HUES64 (cell line): ENCODE data around the gene LAMB3.

ENCODE experiments used
- H3K27ac ChIP-seq: 2 replicates; pipeline ENCODE4 v1.7.0; 2013; ENCODE audit warnings: low read depth, low read length, inconsistent platforms
- H3K27me3 ChIP-seq: 2 replicates; pipeline ENCODE4 v1.6.1; 2013; ENCODE audit warnings: mild to moderate bottlenecking, low read length; ENCODE audit not compliant: insufficient read depth
- H3K36me3 ChIP-seq: 2 replicates; pipeline ENCODE4 v1.6.1; 2013; ENCODE audit warnings: mild to moderate bottlenecking, low read length; ENCODE audit not compliant: insufficient read depth
- H3K4me1 ChIP-seq: 2 replicates; pipeline ENCODE4 v1.6.1; 2013; ENCODE audit warnings: mild to moderate bottlenecking, low read length, moderate library complexity; ENCODE audit not compliant: insufficient read depth
- H3K4me3 ChIP-seq: 2 replicates; pipeline ENCODE4 v1.5.1; 2013; ENCODE audit warnings: mild to moderate bottlenecking, low read length, moderate library complexity
- H3K9ac ChIP-seq: 2 replicates; pipeline ENCODE4 v1.6.1; 2013; ENCODE audit warnings: mild to moderate bottlenecking, low read depth, low read length
- H3K9me3 ChIP-seq: 2 replicates; pipeline ENCODE4 v1.6.1; 2013; ENCODE audit warnings: low read depth, low read length; ENCODE audit not compliant: insufficient read depth
- WGBS: fragments of 150-250, 120-280 bp; methylation state at CpG from one replicate; pipeline ENCODE4 v1.1.7; 2013; ENCODE audit warnings: missing lambda C conversion rate; 5-methylcytosine and 5-hydroxymethylcytosine counted together

LAMB3 gene

GRCh38 chr1:209601809-209602657 is 50.2 kb downstream of the LAMB3 start:
- no peaks in the 10 kb centered on the region for H3K36me3 ChIP-seq
- no peak overlapping the region for H3K9ac ChIP-seq
- no peaks in the 10 kb centered on the region for H3K27me3 ChIP-seq
- H3K9me3 ChIP-seq, result no peaks in the 10 kb centered on the region
- H3K27ac ChIP-seq, result no peak overlapping the region
- 62% methylated on average over 6 of the region's 6 CpGs for WGBS
- H3K4me1 ChIP-seq, result no peaks in the 10 kb centered on the region
- no peak overlapping the region for H3K4me3 ChIP-seq

DNA sequence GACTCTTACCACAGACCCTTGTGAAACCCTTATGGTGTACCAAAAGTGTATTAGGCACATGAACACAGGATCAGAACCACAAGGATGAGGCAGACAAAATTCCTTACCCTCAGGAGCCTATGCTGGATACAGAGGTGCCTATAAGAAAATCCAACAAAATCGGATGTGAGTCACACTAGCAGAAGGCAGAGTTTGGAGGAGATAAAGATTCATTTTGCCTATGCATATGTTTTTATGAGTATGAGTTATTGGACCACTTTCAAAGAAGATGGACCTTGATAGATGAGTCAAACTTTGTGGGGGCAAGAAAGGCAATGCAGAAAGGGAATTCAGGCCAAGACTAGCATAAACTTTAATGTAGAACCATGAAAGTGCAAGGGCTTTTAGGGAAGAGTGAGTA is 51.7 kb downstream of the LAMB3 start:
- H3K36me3 ChIP-seq, result no peaks in the 10 kb centered on the region
- 90% methylated on average over 1 of the region's 1 CpG for WGBS
- H3K9me3 ChIP-seq, result no peaks in the 10 kb centered on the region
- no peaks in the 10 kb centered on the region for H3K4me1 ChIP-seq
- no peak overlapping the region for H3K9ac ChIP-seq
- no peak overlapping the region for H3K4me3 ChIP-seq
- H3K27me3 ChIP-seq, result no peaks in the 10 kb centered on the region
- no peak overlapping the region for H3K27ac ChIP-seq

DNA sequence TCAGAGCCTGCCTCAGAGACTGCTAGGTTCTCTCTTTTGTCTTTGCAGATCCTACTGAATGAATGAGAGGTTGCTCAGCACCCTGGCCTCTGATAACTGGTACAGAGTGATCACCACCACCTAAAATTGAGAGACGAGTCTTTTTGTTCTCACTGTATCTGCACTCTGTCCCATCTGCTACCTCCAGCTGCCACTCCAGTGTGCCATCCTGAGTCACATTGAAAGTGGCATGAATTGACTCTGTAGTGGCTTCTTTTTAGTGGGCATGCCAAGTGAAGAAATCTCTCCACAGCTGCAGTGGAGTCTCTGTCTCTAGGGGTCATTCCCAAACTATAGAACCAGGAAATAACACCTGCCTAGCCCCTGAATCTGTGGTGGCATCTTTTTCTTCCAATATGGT is 54.0 kb downstream of the LAMB3 start:
- no peaks in the 10 kb centered on the region for H3K4me1 ChIP-seq
- WGBS, result 86% methylated on average over 1 of the region's 1 CpG
- no peak overlapping the region for H3K9ac ChIP-seq
- H3K4me3 ChIP-seq, result no peak overlapping the region
- H3K36me3 ChIP-seq, result no peaks in the 10 kb centered on the region
- no peak overlapping the region for H3K27ac ChIP-seq
- no peaks in the 10 kb centered on the region for H3K9me3 ChIP-seq
- no peaks in the 10 kb centered on the region for H3K27me3 ChIP-seq

DNA sequence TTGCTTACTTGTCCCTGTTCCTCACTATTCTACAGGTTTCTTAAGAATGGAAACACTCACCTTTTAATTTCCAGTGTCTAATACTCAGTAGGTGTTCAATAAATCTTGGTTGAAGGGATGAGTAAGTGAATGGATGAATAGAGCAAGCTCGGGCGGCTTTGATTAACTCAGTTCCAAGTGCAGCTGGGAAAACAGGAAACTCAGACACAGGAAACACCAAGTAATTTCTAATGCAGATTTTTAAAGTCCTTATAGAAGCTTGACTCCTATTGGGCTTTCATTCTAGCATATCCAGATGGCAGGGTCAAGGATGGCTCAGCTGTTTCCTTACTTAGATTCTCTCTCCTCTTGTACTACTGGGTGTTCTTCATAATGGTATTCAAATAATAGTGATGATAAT is 54.7 kb downstream of the LAMB3 start:
- no peaks in the 10 kb centered on the region for H3K4me1 ChIP-seq
- WGBS, result 100% methylated on average over 2 of the region's 2 CpGs
- H3K27ac ChIP-seq, result no peak overlapping the region
- H3K27me3 ChIP-seq, result no peaks in the 10 kb centered on the region
- H3K9ac ChIP-seq, result no peak overlapping the region
- H3K9me3 ChIP-seq, result no peaks in the 10 kb centered on the region
- H3K4me3 ChIP-seq, result no peak overlapping the region
- H3K36me3 ChIP-seq, result no peaks in the 10 kb centered on the region

DNA sequence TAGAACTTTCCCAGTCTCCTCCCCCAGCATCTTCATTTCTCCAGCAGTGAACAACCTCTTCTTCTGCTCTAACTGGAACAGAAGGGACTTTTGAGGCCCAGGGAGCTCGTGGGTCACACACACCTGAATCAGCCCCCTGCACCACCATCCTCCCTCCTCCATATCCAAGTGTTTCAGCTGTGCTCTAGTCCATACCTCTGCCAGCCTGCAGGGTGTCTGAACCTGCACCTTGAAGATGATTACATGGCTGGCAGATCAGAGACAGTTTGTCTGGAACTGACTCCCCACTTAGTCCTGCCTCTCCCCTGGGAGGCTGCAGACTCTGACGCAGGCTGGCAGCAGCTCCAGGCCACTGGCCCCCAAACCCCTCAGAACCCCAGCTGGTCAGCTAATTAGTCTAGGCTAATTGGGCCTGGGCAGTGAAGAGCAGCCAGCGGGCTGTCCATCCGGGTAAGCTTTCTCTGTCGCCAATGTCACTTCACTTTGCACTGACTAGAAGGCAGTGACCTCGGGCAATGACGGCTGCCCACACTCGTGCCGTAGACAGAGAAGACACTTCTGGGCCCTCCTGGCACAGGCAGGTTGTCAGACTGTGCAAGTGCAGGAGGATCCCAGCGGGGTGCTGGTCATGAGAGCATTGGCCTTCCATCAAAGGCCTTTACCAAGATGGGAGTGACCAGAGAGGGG is 56.5 kb downstream of the LAMB3 start:
- H3K27me3 ChIP-seq, result no peaks in the 10 kb centered on the region
- H3K4me3 ChIP-seq, result no peak overlapping the region
- H3K36me3 ChIP-seq, result no peaks in the 10 kb centered on the region
- 89% methylated on average over 10 of the region's 10 CpGs for WGBS
- H3K9ac ChIP-seq, result no peak overlapping the region
- no peaks in the 10 kb centered on the region for H3K9me3 ChIP-seq
- H3K27ac ChIP-seq, result no peak overlapping the region
- no peaks in the 10 kb centered on the region for H3K4me1 ChIP-seq

DNA sequence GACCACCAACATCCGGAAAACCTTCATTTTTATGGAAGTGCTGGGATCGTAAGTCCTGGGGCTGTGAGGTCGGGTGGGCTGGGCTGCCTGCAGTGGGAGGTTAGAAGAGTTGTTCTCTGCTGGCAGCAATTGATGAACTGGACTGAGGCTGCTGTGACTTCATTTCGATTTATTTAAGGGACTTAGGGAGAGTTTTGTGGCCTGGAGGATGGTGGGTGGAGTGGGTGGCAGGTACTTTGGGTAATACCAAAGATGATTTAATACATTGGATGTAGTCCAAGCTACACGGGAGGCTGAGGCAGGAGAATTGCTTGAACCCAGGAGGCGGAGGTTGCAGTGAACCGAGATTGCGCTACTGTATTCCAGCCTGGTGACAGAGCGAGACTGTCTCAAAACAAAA is 57.2 kb downstream of the LAMB3 start:
- H3K4me3 ChIP-seq, result no peak overlapping the region
- H3K9me3 ChIP-seq, result no peaks in the 10 kb centered on the region
- H3K36me3 ChIP-seq, result no peaks in the 10 kb centered on the region
- no peaks in the 10 kb centered on the region for H3K4me1 ChIP-seq
- no peak overlapping the region for H3K27ac ChIP-seq
- H3K27me3 ChIP-seq, result no peaks in the 10 kb centered on the region
- 89% methylated on average over 9 of the region's 9 CpGs for WGBS
- no peak overlapping the region for H3K9ac ChIP-seq

GRCh38 chr1:209594440-209594839 is 57.8 kb downstream of the LAMB3 start:
- H3K9ac ChIP-seq, result no peak overlapping the region
- no peaks in the 10 kb centered on the region for H3K4me1 ChIP-seq
- WGBS, result 96% methylated on average over 1 of the region's 1 CpG
- no peaks in the 10 kb centered on the region for H3K9me3 ChIP-seq
- H3K36me3 ChIP-seq, result no peaks in the 10 kb centered on the region
- H3K27me3 ChIP-seq, result no peaks in the 10 kb centered on the region
- no peak overlapping the region for H3K27ac ChIP-seq
- H3K4me3 ChIP-seq, result no peak overlapping the region

GRCh38 chr1:209593747-209594146 is 58.5 kb downstream of the LAMB3 start:
- no peak overlapping the region for H3K4me3 ChIP-seq
- no peaks in the 10 kb centered on the region for H3K4me1 ChIP-seq
- H3K36me3 ChIP-seq, result no peaks in the 10 kb centered on the region
- H3K9ac ChIP-seq, result no peak overlapping the region
- WGBS, result 78% methylated on average over 2 of the region's 2 CpGs
- H3K27ac ChIP-seq, result no peak overlapping the region
- no peaks in the 10 kb centered on the region for H3K27me3 ChIP-seq
- H3K9me3 ChIP-seq, result no peaks in the 10 kb centered on the region

DNA sequence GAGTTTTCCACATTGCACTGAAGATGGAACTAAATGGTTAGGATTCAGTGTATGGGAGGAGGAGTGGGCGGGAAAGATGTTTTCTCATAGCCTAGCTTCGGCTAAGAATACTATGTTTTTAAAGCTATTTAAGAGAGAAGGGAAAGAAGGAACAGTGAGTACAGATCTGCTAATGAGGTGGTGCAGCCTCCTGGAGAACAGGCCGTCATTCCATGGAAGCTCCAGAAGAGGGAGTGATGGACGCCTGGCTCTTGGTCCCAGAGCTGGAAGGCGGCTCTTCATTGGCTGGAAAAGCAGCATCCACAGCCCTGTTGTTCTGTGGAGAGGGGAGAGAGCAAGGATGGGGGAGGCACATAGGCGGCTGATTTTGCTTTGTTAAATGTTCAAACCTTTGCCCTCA is 61.8 kb downstream of the LAMB3 start:
- H3K9me3 ChIP-seq, result no peaks in the 10 kb centered on the region
- no peaks in the 10 kb centered on the region for H3K36me3 ChIP-seq
- no peaks in the 10 kb centered on the region; the same call in 1 of the 2 replicates for H3K4me1 ChIP-seq
- H3K27me3 ChIP-seq, result peaks cover 17% of the 10 kb centered on the region
- H3K9ac ChIP-seq, result no peak overlapping the region
- no peak overlapping the region for H3K27ac ChIP-seq
- H3K4me3 ChIP-seq, result no peak overlapping the region
- whole genome bisulfite sequencing, result 42% methylated on average over 6 of the region's 6 CpGs

GRCh38 chr1:209589863-209590262 is 62.4 kb downstream of the LAMB3 start:
- Histone ChIP-seq H3K27ac (no peak overlapping the region), H3K4me1 (no peaks in the 10 kb centered on the region; the same call in 1 of the 2 replicates), H3K9me3 (no peaks in the 10 kb centered on the region), H3K4me3 (no peak overlapping the region), H3K36me3 (no peaks in the 10 kb centered on the region), H3K9ac (no peak overlapping the region), H3K27me3 (peaks cover 22% of the 10 kb centered on the region)
- WGBS, result 93% methylated on average over 6 of the region's 6 CpGs

DNA sequence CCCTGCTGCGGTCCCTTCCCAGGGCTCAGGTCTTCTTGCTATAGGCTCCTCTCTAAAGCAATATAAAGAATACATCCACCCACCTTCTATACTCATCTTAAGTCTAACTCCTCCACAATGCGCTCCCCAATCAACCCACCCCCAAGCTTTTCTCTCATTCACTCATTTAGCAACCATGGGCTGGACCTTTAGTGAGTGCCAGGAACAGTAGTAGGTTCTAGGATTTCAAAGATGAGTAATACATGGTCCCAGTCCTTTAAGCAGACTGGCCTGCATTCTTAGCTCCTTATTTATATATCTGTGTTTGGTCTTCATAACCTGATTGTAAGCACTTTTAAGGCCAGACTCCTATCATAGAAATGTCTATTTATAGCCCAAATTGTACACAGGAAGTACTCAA is 62.8 kb downstream of the LAMB3 start:
- 91% methylated on average over 2 of the region's 2 CpGs for WGBS
- no peaks in the 10 kb centered on the region for H3K36me3 ChIP-seq
- H3K4me1 ChIP-seq, result peaks cover 2% of the 10 kb centered on the region
- H3K9me3 ChIP-seq, result no peaks in the 10 kb centered on the region
- H3K27me3 ChIP-seq, result peaks cover 27% of the 10 kb centered on the region
- H3K9ac ChIP-seq, result no peak overlapping the region
- no peak overlapping the region for H3K4me3 ChIP-seq
- H3K27ac ChIP-seq, result no peak overlapping the region
